OCI-LY7 (cell line): ENCODE measurements around the gene TCF12.

ENCODE experiments used
- CTCF ChIP-seq: fragments of 200-600 bp; sonication (generic); conservative IDR thresholded peaks from 2 replicates; pipeline ENCODE4 v1.5.1; 2014; ENCODE audit warnings: mild to moderate bottlenecking, antibody characterized with exemption, low read length, moderate library complexity, mixed read lengths
- EZH2phosphoT487 ChIP-seq: fragments of 200-600 bp; sonication (generic); IDR thresholded peaks from 2 replicates; pipeline ENCODE4 v1.6.1; 2018; ENCODE audit warnings: low read depth, borderline replicate concordance, mild to moderate bottlenecking, mixed run types, antibody characterized with exemption, low read length, moderate library complexity, mixed read lengths

GRCh38 chr15:57044970-57045369 is 126.5 kb downstream of the TCF12 start:
- TF ChIP-seq CTCF: no peak
- TF ChIP-seq EZH2phosphoT487: no peak
